ENCODE results near the gene RFNG. TPM values are rescaled to one million over a fixed set of nuclear protein-coding genes. Genes with fewer than 3 reads are reported as not detected.
A peak's percentile ranks its signal among the peaks of the same experiment; 100 is the strongest.

The RFNG gene
- total and polyA plus RNA-seq, 2 of the 13 experiments (the other 11 are each of a cell fraction or from before 2014, with no cell fraction given): 61.4 to 64.0 TPM

GRCh38 chr17:82098939-82099763 lies 47.5 kb upstream of the RFNG start (continued):
- TF ChIP-seq ZFP36L2 (CRISPR knock-in tag; IDR thresholded peaks at IDR 0.05): no peak
- TF ChIP-seq NFE2L1 (CRISPR knock-in tag; IDR thresholded peaks at IDR 0.05; ENCODE audit: borderline replicate concordance): 0 out of 2 replicates have a peak, but pooled peaks have one; percentile 16
- no peak for TF ChIP-seq KMT2B (CRISPR knock-in tag; IDR thresholded peaks at IDR 0.05)
- no peak for TF ChIP-seq MLLT10 (CRISPR knock-in tag; IDR thresholded peaks at IDR 0.05)
- TF ChIP-seq ZNF382 (CRISPR knock-in tag; IDR thresholded peaks at IDR 0.05; ENCODE audit: borderline replicate concordance): no peak
- TF ChIP-seq ZNF703 (CRISPR knock-in tag; IDR thresholded peaks at IDR 0.05; ENCODE audit: borderline replicate concordance): no peak
- TF ChIP-seq, protein P1, sequence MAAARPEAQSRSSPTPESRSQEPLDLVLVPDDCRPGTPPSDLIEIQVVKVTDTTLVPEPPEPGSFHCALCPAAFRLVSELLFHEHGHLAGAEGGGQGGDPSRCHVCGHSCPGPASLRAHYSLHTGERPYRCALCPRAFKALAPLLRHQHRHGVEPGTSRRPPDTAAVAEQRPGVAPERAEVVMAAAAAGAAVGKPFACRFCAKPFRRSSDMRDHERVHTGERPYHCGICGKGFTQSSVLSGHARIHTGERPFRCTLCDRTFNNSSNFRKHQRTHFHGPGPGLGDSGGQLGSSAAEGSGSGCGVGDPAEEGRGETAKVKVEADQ (CRISPR knock-in tag; IDR thresholded peaks at IDR 0.05; ENCODE audit: borderline replicate concordance): peak; percentile 72; the same call in 1 of the 2 replicates
- TF ChIP-seq ZZZ3 (CRISPR knock-in tag; IDR thresholded peaks at IDR 0.05; ENCODE audit: borderline replicate concordance): no peak
- TF ChIP-seq, protein P2, sequence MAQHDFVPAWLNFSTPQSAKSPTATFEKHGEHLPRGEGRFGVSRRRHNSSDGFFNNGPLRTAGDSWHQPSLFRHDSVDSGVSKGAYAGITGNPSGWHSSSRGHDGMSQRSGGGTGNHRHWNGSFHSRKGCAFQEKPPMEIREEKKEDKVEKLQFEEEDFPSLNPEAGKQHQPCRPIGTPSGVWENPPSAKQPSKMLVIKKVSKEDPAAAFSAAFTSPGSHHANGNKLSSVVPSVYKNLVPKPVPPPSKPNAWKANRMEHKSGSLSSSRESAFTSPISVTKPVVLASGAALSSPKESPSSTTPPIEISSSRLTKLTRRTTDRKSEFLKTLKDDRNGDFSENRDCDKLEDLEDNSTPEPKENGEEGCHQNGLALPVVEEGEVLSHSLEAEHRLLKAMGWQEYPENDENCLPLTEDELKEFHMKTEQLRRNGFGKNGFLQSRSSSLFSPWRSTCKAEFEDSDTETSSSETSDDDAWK (CRISPR knock-in tag; IDR thresholded peaks at IDR 0.05): no peak
- no peak for TF ChIP-seq NFAT5 (CRISPR knock-in tag; IDR thresholded peaks at IDR 0.05)
- no peak for TF ChIP-seq GTF3A (CRISPR knock-in tag; conservative IDR thresholded peaks at IDR 0.05)
- TF ChIP-seq ZNF569 (CRISPR knock-in tag; IDR thresholded peaks at IDR 0.05; ENCODE audit: borderline replicate concordance): no peak
- no peak for TF ChIP-seq NONO (IDR thresholded peaks at IDR 0.05)
- TF ChIP-seq NONO (CRISPR knock-in tag; conservative IDR thresholded peaks at IDR 0.05): peak; percentile 58; the same call in 1 of the 2 replicates
- no peak for TF ChIP-seq MZF1 (CRISPR knock-in tag; IDR thresholded peaks at IDR 0.05; ENCODE audit: borderline replicate concordance)
- TF ChIP-seq ERF (CRISPR knock-in tag; IDR thresholded peaks at IDR 0.05): no peak
- no peak for TF ChIP-seq HMGA1 (CRISPR knock-in tag; conservative IDR thresholded peaks at IDR 0.05)
- TF ChIP-seq FOXK2 (IDR thresholded peaks at IDR 0.05): no peak
- TF ChIP-seq, protein P3, sequence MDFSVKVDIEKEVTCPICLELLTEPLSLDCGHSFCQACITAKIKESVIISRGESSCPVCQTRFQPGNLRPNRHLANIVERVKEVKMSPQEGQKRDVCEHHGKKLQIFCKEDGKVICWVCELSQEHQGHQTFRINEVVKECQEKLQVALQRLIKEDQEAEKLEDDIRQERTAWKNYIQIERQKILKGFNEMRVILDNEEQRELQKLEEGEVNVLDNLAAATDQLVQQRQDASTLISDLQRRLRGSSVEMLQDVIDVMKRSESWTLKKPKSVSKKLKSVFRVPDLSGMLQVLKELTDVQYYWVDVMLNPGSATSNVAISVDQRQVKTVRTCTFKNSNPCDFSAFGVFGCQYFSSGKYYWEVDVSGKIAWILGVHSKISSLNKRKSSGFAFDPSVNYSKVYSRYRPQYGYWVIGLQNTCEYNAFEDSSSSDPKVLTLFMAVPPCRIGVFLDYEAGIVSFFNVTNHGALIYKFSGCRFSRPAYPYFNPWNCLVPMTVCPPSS (IDR thresholded peaks at IDR 0.05): no peak
- TF ChIP-seq CAMTA2 (CRISPR knock-in tag; IDR thresholded peaks at IDR 0.05; ENCODE audit: borderline replicate concordance): no peak
- TF ChIP-seq RXRA (CRISPR knock-in tag; IDR thresholded peaks at IDR 0.05): peak; percentile 98
- no peak for TF ChIP-seq REL (CRISPR knock-in tag; conservative IDR thresholded peaks at IDR 0.05)
